ENCODE results near the gene DLGAP4. TPM values are rescaled to one million over a fixed set of nuclear protein-coding genes. Genes with fewer than 3 reads are reported as not detected.

Gene DLGAP4
- polyA plus RNA-seq, 1 donor (not counting 4 experiments of a cell fraction or from before 2014, with no cell fraction given), result 9.6 TPM

GRCh38 chr20:36571564-36572504 lies 265.7 kb downstream of the DLGAP4 start:
- no peaks in the 10 kb centered on the region for H3K9me1 ChIP-seq (ENCODE audit: control insufficient read depth, extremely low read depth, insufficient read depth, low read length)
- dilution Hi-C loops (cut with MboI; ENCODE audit: extremely low pct_ligation_motif_present, low sequenced_read_pairs), result no loop called here
- H3K9ac ChIP-seq (ENCODE audit: control insufficient read depth, extremely low read depth, insufficient read depth, low read length), result no peak overlapping the region
- DNase-seq (ENCODE audit: low read depth, low spot score) (no peak), FAIRE-seq (no peak)
- TF ChIP-seq EZH2 (IDR thresholded peaks at IDR 0.05; ENCODE audit: low read length), result no peak
- TF ChIP-seq, protein P1, sequence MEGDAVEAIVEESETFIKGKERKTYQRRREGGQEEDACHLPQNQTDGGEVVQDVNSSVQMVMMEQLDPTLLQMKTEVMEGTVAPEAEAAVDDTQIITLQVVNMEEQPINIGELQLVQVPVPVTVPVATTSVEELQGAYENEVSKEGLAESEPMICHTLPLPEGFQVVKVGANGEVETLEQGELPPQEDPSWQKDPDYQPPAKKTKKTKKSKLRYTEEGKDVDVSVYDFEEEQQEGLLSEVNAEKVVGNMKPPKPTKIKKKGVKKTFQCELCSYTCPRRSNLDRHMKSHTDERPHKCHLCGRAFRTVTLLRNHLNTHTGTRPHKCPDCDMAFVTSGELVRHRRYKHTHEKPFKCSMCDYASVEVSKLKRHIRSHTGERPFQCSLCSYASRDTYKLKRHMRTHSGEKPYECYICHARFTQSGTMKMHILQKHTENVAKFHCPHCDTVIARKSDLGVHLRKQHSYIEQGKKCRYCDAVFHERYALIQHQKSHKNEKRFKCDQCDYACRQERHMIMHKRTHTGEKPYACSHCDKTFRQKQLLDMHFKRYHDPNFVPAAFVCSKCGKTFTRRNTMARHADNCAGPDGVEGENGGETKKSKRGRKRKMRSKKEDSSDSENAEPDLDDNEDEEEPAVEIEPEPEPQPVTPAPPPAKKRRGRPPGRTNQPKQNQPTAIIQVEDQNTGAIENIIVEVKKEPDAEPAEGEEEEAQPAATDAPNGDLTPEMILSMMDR (optimal IDR thresholded peaks at IDR 0.05 in 1 of 3, IDR thresholded peaks at IDR 0.05 in 1 of 3, conservative IDR thresholded peaks at IDR 0.05 in 1 of 3; ENCODE audit: extremely low read depth in 1 of 3, insufficient read depth in 2 of 3, low read length in 3 of 3), result no peak
- no peaks in the 10 kb centered on the region for H3K27me3 ChIP-seq (ENCODE audit: control insufficient read depth, extremely low read depth, insufficient read depth, low read length)
- no peak overlapping the region for H2AFZ ChIP-seq (ENCODE audit: control insufficient read depth, low read length)
- H3K9me3 ChIP-seq (ENCODE audit: control insufficient read depth, low read depth, low read length), result no peaks in the 10 kb centered on the region
- no peaks in the 10 kb centered on the region for H3K36me3 ChIP-seq (ENCODE audit: control insufficient read depth in 2 of 2, extremely low read depth in 1 of 2, insufficient read depth in 2 of 2, low read length in 2 of 2)
- peaks cover 14% of the 10 kb centered on the region for H3K79me2 ChIP-seq (ENCODE audit: control insufficient read depth, insufficient read depth, low read length)
- no peaks in the 10 kb centered on the region for H4K20me1 ChIP-seq (ENCODE audit: control insufficient read depth, extremely low read depth, insufficient read depth, low read length)
- H3K4me1 ChIP-seq (ENCODE audit: control insufficient read depth, extremely low read depth, insufficient read depth, low read length), result peaks cover 26% of the 10 kb centered on the region
- H3K27ac ChIP-seq (ENCODE audit: control insufficient read depth, insufficient read depth, low read length), result no peak overlapping the region
- H3K4me3 ChIP-seq (ENCODE audit: control insufficient read depth in 2 of 3, extremely low read depth in 1 of 3, insufficient read depth in 2 of 3, low read depth in 1 of 3, low read length in 3 of 3), result no peak overlapping the region
- no peak overlapping the region for H3K4me2 ChIP-seq (ENCODE audit: control insufficient read depth, extremely low read depth, insufficient read depth, low read depth, low read length)

GRCh38 chr20:36572701-36573102 lies 266.6 kb downstream of the DLGAP4 start:
- H3K36me3 ChIP-seq (ENCODE audit: control insufficient read depth in 2 of 2, extremely low read depth in 1 of 2, insufficient read depth in 2 of 2, low read length in 2 of 2), result no peaks in the 10 kb centered on the region
- H2AFZ ChIP-seq (ENCODE audit: control insufficient read depth, low read length), result peak overlapping the region; percentile 82
- peak overlapping the region in 2 of 3 experiments; percentile 18 to 20 for H3K4me3 ChIP-seq (ENCODE audit: control insufficient read depth in 2 of 3, extremely low read depth in 1 of 3, insufficient read depth in 2 of 3, low read depth in 1 of 3, low read length in 3 of 3)
- H4K20me1 ChIP-seq (ENCODE audit: control insufficient read depth, extremely low read depth, insufficient read depth, low read length), result no peaks in the 10 kb centered on the region
- H3K79me2 ChIP-seq (ENCODE audit: control insufficient read depth, insufficient read depth, low read length), result peaks cover 15% of the 10 kb centered on the region
- DNase-seq (ENCODE audit: low read depth, low spot score) (no peak), FAIRE-seq (no peak)
- peak overlapping the region; percentile 70 for H3K4me2 ChIP-seq (ENCODE audit: control insufficient read depth, extremely low read depth, insufficient read depth, low read depth, low read length)
- peak overlapping the region; percentile 52 for H3K27ac ChIP-seq (ENCODE audit: control insufficient read depth, insufficient read depth, low read length)
- H3K9ac ChIP-seq (ENCODE audit: control insufficient read depth, extremely low read depth, insufficient read depth, low read length), result peak overlapping the region; percentile 64
- H3K27me3 ChIP-seq (ENCODE audit: control insufficient read depth, extremely low read depth, insufficient read depth, low read length), result no peaks in the 10 kb centered on the region
- H3K9me1 ChIP-seq (ENCODE audit: control insufficient read depth, extremely low read depth, insufficient read depth, low read length), result no peaks in the 10 kb centered on the region
- H3K9me3 ChIP-seq (ENCODE audit: control insufficient read depth, low read depth, low read length), result no peaks in the 10 kb centered on the region
- dilution Hi-C loops (cut with MboI; ENCODE audit: extremely low pct_ligation_motif_present, low sequenced_read_pairs), result no loop called here
- TF ChIP-seq EZH2 (IDR thresholded peaks at IDR 0.05; ENCODE audit: low read length), result no peak
- TF ChIP-seq, protein P1 (optimal IDR thresholded peaks at IDR 0.05 in 1 of 3, IDR thresholded peaks at IDR 0.05 in 1 of 3, conservative IDR thresholded peaks at IDR 0.05 in 1 of 3; ENCODE audit: extremely low read depth in 1 of 3, insufficient read depth in 2 of 3, low read length in 3 of 3), result no peak
- H3K4me1 ChIP-seq (ENCODE audit: control insufficient read depth, extremely low read depth, insufficient read depth, low read length), result peaks cover 26% of the 10 kb centered on the region
